H1 (cell line): ENCODE measurements around the gene TMCC3. TPM values are rescaled to one million over a fixed set of nuclear protein-coding genes. Genes with fewer than 3 reads are reported as not detected.

Experiments
- CTCF ChIA-PET: fragments of 300-600 bp; sonication (Branson Sonifier 250); formaldehyde crosslinking; loops from one replicate; lab custom pipeline; 2021; ENCODE audit not compliant: partially characterized antibody; lab: Charles Lee
- POLR2A ChIA-PET: fragments of 300-600 bp; sonication (Branson Sonifier 250); formaldehyde crosslinking; loops from one replicate; lab custom pipeline; 2021; ENCODE audit warnings: inconsistent platforms; ENCODE audit not compliant: partially characterized antibody; lab: Charles Lee
- DNase-seq, 2 experiments: peaks; one replicate each; pipeline versions ENCODE4 v3.0.0 to v3.0.0-alpha.2; 2010 to 2022; ENCODE audit warnings: low spot score in 2 of 2, low read depth in 1 of 2, mixed read lengths in 1 of 2
- FAIRE-seq: peaks from 2 replicates; lab custom pipeline; 2011; peaks lifted over from hg19 to GRCh38; lab: Jason Lieb, UNC
- H2AFZ ChIP-seq: 2 replicates; pipeline ENCODE4 v1.8.1; 2012; ENCODE audit warnings: low read length, inconsistent platforms
- H2AK5ac ChIP-seq: 2 replicates; pipeline ENCODE4 v1.6.1; 2013; ENCODE audit warnings: low read depth, low read length
- H2BK120ac ChIP-seq: replicated peaks from 2 replicates; pipeline ENCODE3; 2013; ENCODE audit warnings: low read depth, low read length, inconsistent platforms
- H2BK12ac ChIP-seq: 2 replicates; pipeline ENCODE4 v1.6.1; 2013; ENCODE audit warnings: low read depth, low read length
- H2BK15ac ChIP-seq: 2 replicates; pipeline ENCODE4 v1.6.1; 2013; ENCODE audit warnings: low read length
- H2BK20ac ChIP-seq: 2 replicates; pipeline ENCODE4 v1.6.1; 2013; ENCODE audit warnings: low read length
- H2BK5ac ChIP-seq: 2 replicates; pipeline ENCODE4 v1.6.1; 2013; ENCODE audit warnings: low read depth, low read length
- H3K14ac ChIP-seq: 2 replicates; pipeline ENCODE4 v1.6.1; 2013; ENCODE audit warnings: inconsistent platforms; ENCODE audit not compliant: insufficient read length
- H3K18ac ChIP-seq: 2 replicates; pipeline ENCODE4 v1.6.1; 2013; ENCODE audit warnings: low read length; ENCODE audit errors: extremely low read depth
- H3K23ac ChIP-seq: 2 replicates; pipeline ENCODE4 v1.6.1; 2013; ENCODE audit warnings: inconsistent platforms; ENCODE audit not compliant: insufficient read length
- H3K23me2 ChIP-seq: 2 replicates; pipeline ENCODE4 v1.6.1; 2013; ENCODE audit warnings: low read depth, low read length
- H3K27ac ChIP-seq: 2 replicates; pipeline ENCODE4 v1.6.1; 2011; ENCODE audit warnings: low read depth, low read length, inconsistent platforms
- H3K27me3 ChIP-seq, 4 experiments: replicated peaks in 1 of 4; 1 replicate in 1 of 4; 2 replicates in 3 of 4; pipeline versions ENCODE4 v1.6.1 to v1.8.1; 2011 to 2013; ENCODE audit warnings: low read length in 3 of 4, mild to moderate bottlenecking in 3 of 4, inconsistent platforms in 2 of 4, mixed read lengths in 2 of 4, moderate library complexity in 1 of 4; ENCODE audit not compliant: control insufficient read depth in 3 of 4, insufficient read depth in 3 of 4; ENCODE audit errors: extremely low read depth in 1 of 4
- H3K36me3 ChIP-seq, 4 experiments: 2 replicates each; pipeline versions ENCODE4 v1.6.1 to v1.8.1; 2011 to 2013; ENCODE audit warnings: mild to moderate bottlenecking in 4 of 4, low read length in 3 of 4, moderate library complexity in 2 of 4, control low read depth in 1 of 4, inconsistent platforms in 1 of 4; ENCODE audit not compliant: insufficient read depth in 4 of 4, control insufficient read depth in 2 of 4
- H3K4ac ChIP-seq: replicated peaks from 2 replicates; pipeline ENCODE3; 2013; ENCODE audit warnings: low read length, low read depth, mixed read lengths, inconsistent platforms; ENCODE audit not compliant: insufficient read length
- H3K4me1 ChIP-seq, 4 experiments: replicated peaks in 1 of 4; 1 replicate in 1 of 4; 2 replicates in 3 of 4; pipeline versions ENCODE4 v1.6.1 to v1.8.1; 2011 to 2013; ENCODE audit warnings: low read length in 3 of 4, inconsistent platforms in 2 of 4, mixed read lengths in 1 of 4; ENCODE audit not compliant: insufficient read depth in 4 of 4, control insufficient read depth in 3 of 4
- H3K4me2 ChIP-seq, 2 experiments: 2 replicates each; pipeline versions ENCODE4 v1.6.1 to v1.8.1; 2011 to 2013; ENCODE audit warnings: low read depth in 2 of 2, low read length in 2 of 2, control low read depth in 1 of 2, inconsistent platforms in 1 of 2, mild to moderate bottlenecking in 1 of 2; ENCODE audit not compliant: insufficient read depth in 1 of 2
- H3K4me3 ChIP-seq, 4 experiments: fragments of 200-600, 300-600 bp in 1 of 4; sonication (generic), shearing (Covaris generic), sonication (Bioruptor Twin) in 1 of 4; 2 replicates each; pipeline versions ENCODE4 v1.5.1 to v1.8.1; 2011 to 2016; ENCODE audit warnings: low read length in 4 of 4, low read depth in 3 of 4, control low read depth in 2 of 4, inconsistent platforms in 2 of 4, mild to moderate bottlenecking in 2 of 4, mixed read lengths in 1 of 4, moderate library complexity in 1 of 4; ENCODE audit not compliant: insufficient read depth in 2 of 4; ENCODE audit errors: extremely low read depth in 1 of 4
- H3K56ac ChIP-seq: replicated peaks from 2 replicates; pipeline ENCODE3; 2013; ENCODE audit warnings: low read depth, mild to moderate bottlenecking, mixed read lengths, low read length, inconsistent platforms; ENCODE audit not compliant: insufficient read length
- H3K79me1 ChIP-seq: 2 replicates; pipeline ENCODE4 v1.6.1; 2013; ENCODE audit warnings: low read depth, low read length, control low read depth
- H3K79me2 ChIP-seq, 2 experiments: 2 replicates each; pipeline versions ENCODE4 v1.6.1 to v1.8.1; 2012 to 2013; ENCODE audit warnings: low read length in 2 of 2, mild to moderate bottlenecking in 2 of 2, inconsistent platforms in 1 of 2; ENCODE audit not compliant: insufficient read depth in 2 of 2, control insufficient read depth in 1 of 2
- H3K9ac ChIP-seq, 4 experiments: replicated peaks in 1 of 4; 1 replicate in 1 of 4; 2 replicates in 3 of 4; pipeline versions ENCODE4 v1.6.1 to v1.8.1; 2011 to 2013; ENCODE audit warnings: low read depth in 3 of 4, low read length in 3 of 4, control low read depth in 2 of 4, mild to moderate bottlenecking in 2 of 4, moderate library complexity in 2 of 4, inconsistent platforms in 1 of 4; ENCODE audit errors: extremely low read depth in 1 of 4
- H3K9me3 ChIP-seq, 2 experiments: 2 replicates each; pipeline versions ENCODE4 v1.6.1 to v1.8.1; 2012 to 2013; ENCODE audit warnings: mild to moderate bottlenecking in 2 of 2, moderate library complexity in 2 of 2, control low read depth in 1 of 2, inconsistent platforms in 1 of 2, low read depth in 1 of 2, low read length in 1 of 2, mixed read lengths in 1 of 2; ENCODE audit not compliant: insufficient read depth in 2 of 2
- H4K20me1 ChIP-seq, 2 experiments: replicated peaks in 1 of 2; 2 replicates each; pipeline versions ENCODE3 to v1.8.1; 2011 to 2013; ENCODE audit warnings: inconsistent platforms in 2 of 2, low read length in 2 of 2, mild to moderate bottlenecking in 1 of 2; ENCODE audit not compliant: insufficient read depth in 2 of 2, control insufficient read depth in 1 of 2
- H4K5ac ChIP-seq: 2 replicates; pipeline ENCODE4 v1.6.1; 2013; ENCODE audit warnings: low read length, low read depth, mixed read lengths, inconsistent platforms; ENCODE audit not compliant: insufficient read length
- H4K8ac ChIP-seq: 2 replicates; pipeline ENCODE4 v1.8.0; 2013; ENCODE audit warnings: mild to moderate bottlenecking, moderate library complexity, low read length, inconsistent platforms; ENCODE audit not compliant: insufficient read depth; ENCODE audit errors: extremely low read depth
- H4K91ac ChIP-seq: replicated peaks from 2 replicates; pipeline ENCODE3; 2013; ENCODE audit warnings: low read length, mixed read lengths, inconsistent platforms; ENCODE audit not compliant: insufficient read length
- POLR2AphosphoS5 ChIP-seq: IDR thresholded peaks from 2 replicates; pipeline ENCODE4 v1.6.1; 2011; ENCODE audit warnings: low read depth, low read length
- WGBS, 2 experiments: shearing (Covaris generic) in 1 of 2; methylation state at CpG; one replicate each; pipeline versions ENCODE4 v1.1.6 to v1.1.7; 2013 to 2015; ENCODE audit warnings: low lambda C conversion rate in 2 of 2, mixed read lengths in 2 of 2, inconsistent platforms in 1 of 2, low coverage in 1 of 2, missing lambda C conversion rate in 1 of 2; ENCODE audit not compliant: insufficient replicate concordance in 2 of 2, insufficient coverage in 1 of 2, insufficient read length in 1 of 2; ENCODE audit errors: extremely low coverage in 1 of 2, missing lambda C conversion rate in 1 of 2; 5-methylcytosine and 5-hydroxymethylcytosine counted together
- polyA plus RNA-seq, 7 experiments: library from polyadenylated mRNA; depleted of rRNA in 3 of 7; stranded (reverse) in 5 of 7; unstranded in 2 of 7; fragments of >200 nt in 5 of 7; fragments of 200-250 nt in 2 of 7; gene quantifications; 1 replicate in 5 of 7; 2 replicates in 1 of 7; 4 replicates in 1 of 7; pipeline versions ENCODE4 v1.2.1 to v1.2.3, GENCODE V29; 2011 to 2013; ENCODE audit warnings: missing spikeins in 2 of 7, mixed read lengths in 2 of 7
- total RNA-seq: library from RNA; stranded (reverse); fragmentation: NEBNext Ultra II Directional; extraction: Animal tissue kit (Norgen Biotek cat#: 25700); gene quantifications from 2 replicates; pipeline ENCODE4 v1.2.1, GENCODE V29; 2021

The TMCC3 gene
- total and polyA plus RNA-seq, 2 of the 8 experiments (the other 6 are each of a cell fraction or from before 2014, with no cell fraction given), result 1.7 to 4.1 TPM

DNA sequence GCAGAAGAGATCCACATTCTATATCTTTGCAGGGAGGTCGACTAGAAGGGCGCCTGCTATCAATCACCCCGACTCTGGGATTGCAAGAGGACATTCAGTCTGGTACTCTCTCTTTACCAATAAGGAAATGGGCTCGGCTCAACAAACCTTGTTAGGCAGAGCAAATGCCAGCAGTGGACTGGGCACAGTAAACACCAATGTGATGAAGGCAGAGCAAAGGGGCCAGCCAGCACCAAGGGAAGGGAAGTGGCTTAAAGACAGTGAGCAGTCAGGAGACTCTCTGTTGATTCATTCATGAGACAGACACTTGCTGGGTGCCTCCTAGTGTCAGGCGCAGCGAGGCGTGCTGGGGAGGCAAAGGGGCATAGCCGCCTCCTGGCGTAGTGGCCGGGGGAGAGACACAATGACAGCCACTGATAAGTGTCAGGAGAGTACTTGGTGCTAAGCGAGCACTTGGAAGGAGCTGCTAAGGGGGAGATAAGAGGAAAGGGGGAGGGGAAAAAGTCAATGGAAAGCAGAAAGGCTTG is 34.1 kb downstream of the TMCC3 start:
- no peak overlapping the region for H3K9ac ChIP-seq
- POLR2A ChIA-PET, result no interaction called here
- TF ChIP-seq POLR2AphosphoS5, result no peak

More for the DNA sequence above, 34.1 kb downstream of the TMCC3 start:
- Histone ChIP-seq H2AK5ac (no peak overlapping the region), H3K4me3 (no peak overlapping the region), H2BK20ac (no peak overlapping the region), H3K79me2 (no peaks in the 10 kb centered on the region), H3K23me2 (no peaks in the 10 kb centered on the region), H3K56ac (no peak overlapping the region), H4K91ac (no peak overlapping the region), H2BK120ac (no peak overlapping the region), H3K79me1 (no peaks in the 10 kb centered on the region), H3K23ac (no peak overlapping the region), H2AFZ (no peak overlapping the region), H4K5ac (no peak overlapping the region), H3K36me3 (no peaks in the 10 kb centered on the region), H3K14ac (no peak overlapping the region), H3K4me2 (no peak overlapping the region), H4K20me1 (no peaks in the 10 kb centered on the region), H3K18ac (no peak overlapping the region; the same call in 1 of the 2 replicates), H2BK15ac (peak overlapping the region; percentile 49), H3K4ac (no peak overlapping the region), H3K4me1 (peaks cover 2 to 5% (median 4%) of the 10 kb centered on the region in 4 experiments; a peak in 3 of 7 replicates), H3K27ac (no peak overlapping the region), H2BK12ac (no peak overlapping the region), H4K8ac (no peak overlapping the region), H2BK5ac (0 out of 2 replicates have a peak overlapping the region, but pooled peaks have one; percentile 28), H3K27me3 (no peaks in the 10 kb centered on the region), H3K9me3 (no peaks in the 10 kb centered on the region)
- 84% methylated on average over 11 of the region's 11 CpGs; no CpG with 5 or more reads in 1 of the 2 experiments for WGBS, 2 experiments
- CTCF ChIA-PET, result interaction anchor here (1.0 to 1.8 kb wide), 2 partner anchors 18 to 199 kb away, joined by 3 to 5 read pairs; no protein-coding TSS in a partner anchor
- DNase-seq (no peak), FAIRE-seq (no peak)
